Measurements from ENCODE around the gene KIAA0930. TPM values are rescaled to one million over a fixed set of nuclear protein-coding genes. Genes with fewer than 3 reads are reported as not detected.

KIAA0930 gene
- total RNA-seq, 2 experiments from 2014 or later, result 6.7 to 7.4 TPM

DNA sequence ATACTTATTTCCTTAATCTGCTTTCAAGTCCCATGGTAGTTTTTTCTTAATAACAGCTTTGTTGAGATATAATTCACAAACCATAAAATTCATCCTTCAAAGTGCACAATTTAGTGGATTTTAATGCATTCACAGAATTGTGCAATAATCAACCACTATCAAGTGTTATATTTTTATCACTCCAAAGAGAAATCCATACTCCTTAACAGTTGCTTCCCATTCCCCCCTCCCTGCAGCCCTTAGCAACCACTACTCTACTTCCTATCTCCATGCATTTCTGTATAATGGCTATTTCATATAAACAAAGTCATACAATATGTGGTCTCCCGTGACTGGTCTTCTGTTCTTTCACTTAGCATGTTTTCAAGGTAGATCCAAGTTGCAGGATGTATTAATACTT lies 95.8 kb downstream of the KIAA0930 start:
- no peaks in the 10 kb centered on the region for H3K4me1 ChIP-seq (ENCODE audit: insufficient read depth, low read length)
- POLR2A ChIA-PET, result interaction anchor here (0.6 kb wide), 1 partner anchor 73 kb away, joined by 3 read pairs; no protein-coding TSS in a partner anchor

DNA sequence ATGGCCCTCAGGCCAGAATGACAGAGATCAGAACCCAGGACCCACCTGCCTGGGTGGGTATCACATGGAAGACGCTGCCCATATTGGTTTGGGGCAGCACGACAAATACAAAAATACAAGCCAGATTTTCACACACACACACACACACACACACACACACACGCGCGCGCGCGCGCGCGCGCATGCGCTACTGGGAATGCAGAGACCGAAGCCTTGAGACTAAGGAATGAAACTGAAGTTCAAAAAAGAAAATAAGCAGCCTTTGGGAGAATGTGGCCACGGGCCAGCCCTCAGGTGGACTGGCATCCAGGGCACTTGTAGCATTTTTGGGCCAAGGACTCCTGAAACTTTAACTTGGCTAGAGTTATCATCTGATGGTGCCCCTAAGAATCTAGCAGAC lies 98.3 kb downstream of the KIAA0930 start:
- H3K36me3 Mint-ChIP-seq (ENCODE audit: low read depth), result peaks cover 13% of the 10 kb centered on the region
- no peak for DNase-seq
- Histone ChIP-seq H3K4me3 (ENCODE audit: low read length) (no peak overlapping the region), H3K36me3 (ENCODE audit: insufficient read depth, low read length) (no peaks in the 10 kb centered on the region), H3K4me1 (ENCODE audit: insufficient read depth, low read length) (no peaks in the 10 kb centered on the region), H3K9me3 (ENCODE audit: control insufficient read depth in 1 of 2, insufficient read depth in 1 of 2, low read length in 2 of 2) (peaks cover 0 to 3% of the 10 kb centered on the region in 2 experiments), H3K27ac (ENCODE audit: low read depth in 1 of 2, low read length in 2 of 2) (no peak overlapping the region), H3K27me3 (ENCODE audit: control insufficient read depth in 1 of 2, insufficient read depth in 2 of 2, low read length in 2 of 2) (no peaks in the 10 kb centered on the region)
- no peak overlapping the region for H3K4me3 Mint-ChIP-seq
- no peak for TF ChIP-seq CTCF (IDR thresholded peaks at IDR 0.05)
- ChIA-PET CTCF (no interaction called here), POLR2A (no interaction called here)
- H3K27ac Mint-ChIP-seq, result no peak overlapping the region
- no peaks in the 10 kb centered on the region for H3K4me1 Mint-ChIP-seq (ENCODE audit: low read depth)
- intact Hi-C loops (cut with DNase I, micrococcal nuclease), result no loop called here
- ATAC-seq (ENCODE audit: poor library complexity), result no peak
- H3K27me3 Mint-ChIP-seq, result no peaks in the 10 kb centered on the region
- no peaks in the 10 kb centered on the region for H3K9me3 Mint-ChIP-seq

More for the DNA sequence above, 95.8 kb downstream of the KIAA0930 start:
- intact Hi-C loops (cut with DNase I, micrococcal nuclease), result no loop called here
- Histone ChIP-seq H3K27ac (ENCODE audit: low read depth in 1 of 2, low read length in 2 of 2) (no peak overlapping the region), H3K27me3 (ENCODE audit: control insufficient read depth in 1 of 2, insufficient read depth in 2 of 2, low read length in 2 of 2) (no peaks in the 10 kb centered on the region), H3K36me3 (ENCODE audit: insufficient read depth, low read length) (peaks cover 4% of the 10 kb centered on the region), H3K4me3 (ENCODE audit: low read length) (no peak overlapping the region), H3K9me3 (ENCODE audit: control insufficient read depth in 1 of 2, insufficient read depth in 1 of 2, low read length in 2 of 2) (peaks cover 0 to 3% of the 10 kb centered on the region in 2 experiments)
- CTCF ChIA-PET, result no interaction called here
- no peak for TF ChIP-seq CTCF (IDR thresholded peaks at IDR 0.05)
- peaks cover 10% of the 10 kb centered on the region for H3K36me3 Mint-ChIP-seq (ENCODE audit: low read depth)
- no peak overlapping the region for H3K4me3 Mint-ChIP-seq
- DNase-seq (no peak), ATAC-seq (ENCODE audit: poor library complexity) (no peak)
- H3K27me3 Mint-ChIP-seq, result no peaks in the 10 kb centered on the region
- H3K9me3 Mint-ChIP-seq, result no peaks in the 10 kb centered on the region
- H3K4me1 Mint-ChIP-seq (ENCODE audit: low read depth), result no peaks in the 10 kb centered on the region
- H3K27ac Mint-ChIP-seq, result no peak overlapping the region

Small RNA genes lying within 50 kb of the gene (microRNA-seq; reads per million reads assigned to microRNA genes)
- 1.8 reads per million for gene MIR1249 (ENCODE audit: borderline microRNAs expressed, borderline replicate concordance)

Other genes with a start within 250 kb of the KIAA0930 start
- not detected for gene PHF21B, start 230.9 kb downstream of the KIAA0930 start, total RNA-seq
- gene NUP50, start 77.0 kb downstream of the KIAA0930 start, total RNA-seq, result 100 to 1,000 TPM; 141 TPM
- not detected for gene UPK3A, start 44.1 kb upstream of the KIAA0930 start, total RNA-seq
- gene FAM118A, start 69.0 kb upstream of the KIAA0930 start, total RNA-seq, result 100 to 1,000 TPM; 159 to 161 TPM
- not detected for gene SMC1B, start 172.7 kb upstream of the KIAA0930 start, total RNA-seq
- gene RIBC2, start 172.8 kb upstream of the KIAA0930 start, total RNA-seq, result under 1 TPM in 1 of 2 experiments, not detected in 1; 0.41 TPM

Measured in CD4-positive, alpha-beta T cell (primary cell).